GM12873 (cell line): ENCODE measurements around the gene TRABD2A.

Source experiments
- CTCF ChIP-seq: IDR thresholded peaks from 2 replicates; pipeline ENCODE4 v1.5.1; 2012; ENCODE audit warnings: low read depth, mild to moderate bottlenecking, moderate library complexity, low read length, control low read depth; ENCODE audit not compliant: insufficient read depth; ENCODE audit errors: missing control alignments

Gene TRABD2A

GRCh38 chr2:84919885-84920580 lies 39.1 kb upstream of the TRABD2A start:
- TF ChIP-seq CTCF = no peak

- no peak for TF ChIP-seq CTCF
Measured at GRCh38 chr2:84918430-84918829, 37.5 kb upstream of the TRABD2A start.

- TF ChIP-seq CTCF = no peak
Measured at GRCh38 chr2:84914334-84914733, 33.5 kb upstream of the TRABD2A start.

GRCh38 chr2:84912984-84913383 lies 32.1 kb upstream of the TRABD2A start:
- no peak for TF ChIP-seq CTCF

GRCh38 chr2:84911135-84911678 lies 30.3 kb upstream of the TRABD2A start:
- no peak for TF ChIP-seq CTCF

GRCh38 chr2:84908948-84909713 lies 28.2 kb upstream of the TRABD2A start:
- TF ChIP-seq CTCF = no peak
